KG1 (cell line): ENCODE measurements around the gene CLCN6.
A peak's percentile ranks its signal among the peaks of the same experiment; 100 is the strongest.

ENCODE experiments used
- DNase-seq: peaks from one replicate; lab custom pipeline; 2025; lab: John Stamatoyannopoulos, UW

CLCN6 gene, protein sequence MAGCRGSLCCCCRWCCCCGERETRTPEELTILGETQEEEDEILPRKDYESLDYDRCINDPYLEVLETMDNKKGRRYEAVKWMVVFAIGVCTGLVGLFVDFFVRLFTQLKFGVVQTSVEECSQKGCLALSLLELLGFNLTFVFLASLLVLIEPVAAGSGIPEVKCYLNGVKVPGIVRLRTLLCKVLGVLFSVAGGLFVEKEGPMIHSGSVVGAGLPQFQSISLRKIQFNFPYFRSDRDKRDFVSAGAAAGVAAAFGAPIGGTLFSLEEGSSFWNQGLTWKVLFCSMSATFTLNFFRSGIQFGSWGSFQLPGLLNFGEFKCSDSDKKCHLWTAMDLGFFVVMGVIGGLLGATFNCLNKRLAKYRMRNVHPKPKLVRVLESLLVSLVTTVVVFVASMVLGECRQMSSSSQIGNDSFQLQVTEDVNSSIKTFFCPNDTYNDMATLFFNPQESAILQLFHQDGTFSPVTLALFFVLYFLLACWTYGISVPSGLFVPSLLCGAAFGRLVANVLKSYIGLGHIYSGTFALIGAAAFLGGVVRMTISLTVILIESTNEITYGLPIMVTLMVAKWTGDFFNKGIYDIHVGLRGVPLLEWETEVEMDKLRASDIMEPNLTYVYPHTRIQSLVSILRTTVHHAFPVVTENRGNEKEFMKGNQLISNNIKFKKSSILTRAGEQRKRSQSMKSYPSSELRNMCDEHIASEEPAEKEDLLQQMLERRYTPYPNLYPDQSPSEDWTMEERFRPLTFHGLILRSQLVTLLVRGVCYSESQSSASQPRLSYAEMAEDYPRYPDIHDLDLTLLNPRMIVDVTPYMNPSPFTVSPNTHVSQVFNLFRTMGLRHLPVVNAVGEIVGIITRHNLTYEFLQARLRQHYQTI

DNA sequence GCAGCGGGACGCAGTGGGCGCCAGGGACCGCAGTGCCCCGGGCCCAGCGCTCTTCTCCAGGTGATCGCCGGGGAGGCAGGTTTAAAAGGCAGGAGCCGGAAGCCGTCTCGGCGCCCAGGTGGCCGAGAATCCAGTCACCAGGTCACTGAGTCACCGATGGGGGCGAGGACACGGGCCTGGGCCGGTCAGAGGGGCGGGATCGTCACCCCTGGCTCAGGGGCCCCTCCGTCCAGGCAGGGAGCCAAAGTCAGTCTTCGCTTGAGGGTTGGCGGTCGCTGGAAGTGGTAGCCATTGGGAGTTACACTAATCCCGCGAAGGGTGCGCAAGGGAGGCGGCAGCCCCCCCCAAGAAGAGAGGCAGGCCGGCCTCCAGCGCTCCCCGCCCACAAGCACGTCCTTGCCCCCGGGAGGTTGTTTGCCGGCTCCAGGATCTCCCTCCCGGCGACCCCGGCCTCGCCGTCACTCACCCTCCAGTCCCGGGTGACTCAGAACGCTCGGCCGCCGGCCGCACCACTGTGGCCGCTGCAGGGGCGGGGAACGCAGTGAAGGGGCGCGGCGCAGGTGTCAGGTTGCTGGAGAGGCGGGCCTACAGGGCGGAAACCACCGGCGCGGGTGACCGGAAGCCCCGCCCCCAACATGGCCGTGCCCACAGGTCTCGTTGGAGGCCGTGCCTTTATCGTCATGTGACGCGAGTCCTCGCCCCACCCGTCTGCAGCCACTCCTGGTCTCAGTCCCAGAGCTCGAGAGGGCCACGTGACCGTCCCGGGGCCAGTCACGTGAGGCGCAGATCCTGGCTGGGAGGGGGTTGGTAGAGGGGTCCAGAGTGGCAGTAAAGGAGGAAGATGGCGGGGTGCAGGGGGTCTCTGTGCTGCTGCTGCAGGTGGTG, at the start of gene CLCN6, which contains the start of gene MTHFR:
Gene CLCN6, plus strand, starts transcription at position 770 of the 885 bp plus-strand sequence. Its CDS starts 72 bp downstream, at position 842.
Gene MTHFR, minus strand, starts transcription at position 543 of the 885 bp plus-strand sequence. CDS start 2,848 bp downstream, outside the sequence.
- peak; percentile 96 for DNase-seq

GRCh38 chr1:11757047-11757446, 48.9 kb upstream of the CLCN6 start:
- no peak for DNase-seq

DNA sequence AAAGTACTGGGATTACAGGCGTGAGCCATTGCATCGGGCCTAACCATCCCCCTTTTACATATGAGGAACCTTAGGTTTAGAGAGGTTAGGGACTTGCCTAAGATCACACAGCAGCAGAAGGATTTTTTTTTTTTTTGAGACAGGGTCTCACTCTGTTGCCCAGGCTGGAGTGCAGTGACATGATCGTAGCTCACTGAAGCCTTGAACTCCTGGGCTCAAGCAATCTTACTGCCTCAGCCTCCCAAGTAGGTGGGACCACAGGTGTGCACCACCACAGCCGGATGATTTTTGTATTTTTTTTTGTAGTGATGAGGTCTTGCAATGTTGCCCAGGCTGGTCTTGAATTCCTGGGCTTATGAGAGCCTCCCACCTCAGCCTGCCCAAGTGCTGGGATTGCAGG, 46.2 kb upstream of the CLCN6 start:
- no peak for DNase-seq

DNA sequence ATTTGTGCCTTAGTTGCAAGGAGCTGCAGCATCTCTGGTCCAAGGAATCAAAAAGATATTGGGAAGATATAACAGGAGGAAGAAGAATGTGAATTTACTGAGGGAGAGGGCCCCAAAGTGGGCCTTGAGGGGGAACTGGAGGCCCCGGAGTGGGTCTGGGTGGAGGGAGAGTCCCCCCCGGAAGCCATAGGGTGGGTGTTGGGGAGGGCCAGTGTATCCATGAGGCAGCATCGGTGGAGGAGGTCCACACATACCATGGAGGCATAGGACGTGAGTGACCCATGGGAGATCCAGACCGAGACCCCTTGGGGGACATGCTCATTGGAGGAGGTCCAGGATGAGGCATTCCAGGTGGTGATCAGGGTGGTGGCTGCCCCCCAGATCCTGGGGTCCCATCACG, 44.7 kb upstream of the CLCN6 start:
- DNase-seq = no peak

DNA sequence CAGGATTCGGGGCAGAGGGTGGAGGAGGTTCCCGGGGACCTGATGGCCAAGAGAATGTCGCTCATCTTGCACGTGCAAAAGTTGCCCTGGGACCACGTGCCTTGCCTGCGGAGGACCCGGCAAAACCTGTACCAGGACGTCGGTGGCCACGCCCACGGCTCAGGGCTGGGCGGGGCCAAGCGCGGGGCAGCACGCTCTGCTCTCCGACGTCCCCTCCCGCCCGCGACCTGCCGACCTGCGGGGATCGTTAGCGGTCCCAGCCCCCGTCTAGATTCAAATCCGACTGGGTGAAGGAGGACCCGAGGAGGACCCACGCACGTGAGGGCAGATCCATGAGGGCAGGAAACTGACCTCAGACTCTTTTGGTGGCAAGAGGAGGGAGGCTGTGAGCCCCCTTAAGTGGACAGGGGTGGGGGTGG, 44.0 kb upstream of the CLCN6 start, which contains the start of gene C1orf167:
Gene C1orf167, plus strand, starts transcription at position 206 of the 419 bp plus-strand sequence. CDS start 2,208 bp downstream, outside the sequence.
- no peak for DNase-seq

DNA sequence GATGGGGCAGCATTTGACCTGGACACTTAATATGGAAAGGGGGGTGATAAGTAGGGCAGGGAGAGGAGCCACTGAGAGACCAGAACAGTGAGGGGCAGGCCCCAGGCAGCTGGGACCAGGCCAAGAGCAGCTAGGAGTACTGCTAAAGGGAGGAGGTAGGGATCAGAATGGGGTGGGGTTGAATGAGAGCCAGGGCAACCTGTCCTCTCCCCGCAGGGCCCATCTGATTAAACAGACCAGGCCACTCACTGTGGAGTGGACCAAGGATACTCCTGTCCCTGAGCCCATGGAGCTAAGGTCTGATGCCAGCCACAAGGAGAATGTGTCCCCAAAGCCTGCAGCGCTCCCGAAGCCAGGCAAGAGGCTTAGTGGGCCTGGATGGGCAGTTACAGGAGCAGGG, 41.9 kb upstream of the CLCN6 start:
- DNase-seq = no peak

DNA sequence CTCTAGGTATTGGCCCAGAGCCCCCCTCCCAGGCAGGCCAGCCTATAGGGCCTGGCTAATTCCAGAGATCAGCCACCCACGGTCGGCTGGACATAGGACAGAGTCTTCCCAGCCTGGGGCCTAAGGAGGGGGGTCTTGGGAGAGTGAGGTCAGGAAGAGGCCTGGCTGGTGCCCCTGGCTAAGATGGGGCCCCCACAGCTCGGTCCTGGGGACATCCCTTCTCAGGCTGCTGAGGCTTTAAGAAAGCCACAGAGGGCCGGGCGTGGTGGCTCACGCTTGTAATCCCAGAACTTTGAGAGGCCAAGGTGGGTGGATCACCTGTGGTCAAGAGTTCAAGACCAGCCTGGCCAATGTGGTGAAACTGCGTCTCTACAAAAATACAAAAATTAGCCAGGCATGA, 41.5 kb upstream of the CLCN6 start:
- DNase-seq = no peak

DNA sequence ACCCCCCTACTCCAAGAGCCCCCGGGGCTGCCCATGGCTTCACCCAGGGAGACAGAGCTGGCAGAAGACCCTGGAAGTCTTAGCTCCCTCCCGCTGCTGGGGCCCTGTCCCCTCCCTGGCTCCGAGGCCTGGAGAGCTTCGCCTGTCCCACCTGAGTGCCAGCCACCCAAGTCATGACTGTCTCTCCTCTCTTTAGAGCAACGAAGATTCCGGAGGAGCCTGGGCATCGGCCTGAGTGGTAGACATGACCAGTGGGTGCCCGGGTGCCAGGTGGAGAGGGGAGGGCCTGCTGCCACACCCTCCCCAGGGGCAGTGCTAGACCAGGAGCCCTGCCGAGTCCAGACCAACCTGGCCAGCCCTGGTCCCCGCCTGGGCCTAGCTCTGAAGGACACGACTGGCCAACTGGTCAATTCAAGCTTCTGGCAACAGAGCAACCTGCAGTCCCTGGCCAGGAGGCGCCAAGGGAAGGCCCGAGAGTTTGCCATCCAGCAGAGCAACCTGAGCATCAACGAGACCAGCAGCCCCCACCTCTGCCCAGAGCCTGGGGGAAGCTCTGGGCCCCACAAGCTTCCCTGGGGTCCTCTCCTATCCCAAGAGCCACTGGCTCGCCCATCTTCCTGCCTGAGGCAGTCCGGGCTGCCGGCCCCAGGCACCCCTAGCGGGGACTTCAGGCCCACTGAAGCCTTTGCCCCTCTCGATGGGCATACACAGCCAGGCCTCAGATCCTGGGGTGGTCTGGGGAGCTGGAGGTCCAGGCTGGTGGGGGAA, 40.1 kb upstream of the CLCN6 start:
- no peak for DNase-seq

DNA sequence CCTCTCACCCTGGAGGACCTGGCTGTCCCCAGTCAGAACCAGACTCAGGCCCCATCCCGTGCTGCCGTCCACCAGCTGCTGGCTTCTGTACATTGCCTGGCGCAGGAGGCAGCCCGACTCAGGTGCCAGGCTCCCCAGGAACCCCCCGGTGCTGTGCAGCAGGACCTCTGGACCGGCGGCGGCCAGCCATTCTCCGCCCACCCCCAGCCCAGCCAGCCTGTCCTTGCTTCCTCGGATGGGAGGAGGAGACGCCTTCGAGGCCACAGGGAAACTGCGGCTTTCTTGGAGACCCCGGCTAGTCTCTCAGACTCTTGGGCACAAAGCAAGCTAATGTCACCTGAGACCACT, 39.6 kb upstream of the CLCN6 start:
- DNase-seq = no peak

DNA sequence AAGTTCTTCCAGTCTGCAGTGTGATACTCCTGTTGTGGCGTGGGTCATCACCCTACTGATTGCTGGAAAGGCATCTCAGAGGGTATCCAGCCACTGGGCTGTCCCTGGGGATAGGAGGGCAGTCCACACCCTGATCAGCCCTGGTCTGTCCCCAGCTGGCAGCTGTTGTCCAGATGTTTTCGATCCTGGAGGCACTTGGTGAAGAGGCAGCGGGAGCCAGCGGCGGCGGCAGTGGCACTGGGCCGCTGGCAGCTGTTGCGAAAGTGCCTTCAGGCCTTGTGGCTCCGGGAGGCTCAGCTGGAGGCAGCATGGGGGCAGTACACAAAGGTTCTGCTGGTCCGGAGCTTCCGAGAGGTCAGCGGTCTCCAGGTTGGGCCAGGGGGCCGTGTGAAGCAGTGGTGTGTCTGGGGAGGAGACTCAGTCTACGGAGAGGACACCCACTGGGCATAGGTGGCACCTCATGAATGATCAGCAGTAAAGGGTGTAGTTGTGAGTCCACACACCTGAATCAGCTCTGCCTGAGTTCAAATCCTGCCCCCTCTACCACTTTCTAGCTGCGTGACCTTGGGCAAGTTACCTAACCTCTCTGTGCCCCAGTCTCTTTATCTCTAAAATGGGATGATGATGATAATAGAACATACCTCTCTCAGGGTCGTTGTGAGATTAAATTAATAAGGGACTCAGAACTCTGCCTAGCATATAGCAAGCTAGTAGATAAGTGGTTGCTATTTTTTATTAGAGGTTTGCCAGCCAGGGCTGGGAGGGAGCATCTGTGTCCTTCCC, 37.9 kb upstream of the CLCN6 start:
- no peak for DNase-seq

- no peak for DNase-seq
Measured at GRCh38 chr1:11768821-11769220, 37.2 kb upstream of the CLCN6 start.

GRCh38 chr1:11769274-11769673, 36.7 kb upstream of the CLCN6 start:
- DNase-seq = no peak

- DNase-seq = no peak
Measured at GRCh38 chr1:11770011-11770410, 36.0 kb upstream of the CLCN6 start.

- DNase-seq = no peak
Measured at GRCh38 chr1:11771481-11772043, 34.4 kb upstream of the CLCN6 start.

DNA sequence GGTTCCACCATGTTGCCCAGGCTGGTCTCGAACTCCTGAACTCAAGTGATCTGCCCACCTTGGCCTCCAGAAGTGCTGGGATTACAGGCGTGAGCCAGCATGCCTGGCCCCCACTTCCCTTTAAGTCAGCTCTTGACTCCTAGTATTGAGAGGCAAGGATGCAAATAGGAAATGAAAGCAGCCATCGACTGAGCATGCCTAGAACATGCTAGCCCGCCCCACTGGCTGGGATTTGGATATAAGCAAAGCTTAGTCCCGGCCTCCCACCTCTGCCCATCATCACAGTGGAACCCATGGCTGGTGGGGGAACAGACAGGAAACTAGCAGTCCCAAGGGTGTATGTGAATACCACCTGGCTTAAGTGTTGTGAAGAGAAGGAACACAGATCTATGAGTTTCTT, 33.5 kb upstream of the CLCN6 start:
- DNase-seq = no peak

GRCh38 chr1:11774753-11775152, 31.2 kb upstream of the CLCN6 start:
- no peak for DNase-seq

- no peak for DNase-seq
Measured at GRCh38 chr1:11777658-11778322, 28.2 kb upstream of the CLCN6 start.

DNA sequence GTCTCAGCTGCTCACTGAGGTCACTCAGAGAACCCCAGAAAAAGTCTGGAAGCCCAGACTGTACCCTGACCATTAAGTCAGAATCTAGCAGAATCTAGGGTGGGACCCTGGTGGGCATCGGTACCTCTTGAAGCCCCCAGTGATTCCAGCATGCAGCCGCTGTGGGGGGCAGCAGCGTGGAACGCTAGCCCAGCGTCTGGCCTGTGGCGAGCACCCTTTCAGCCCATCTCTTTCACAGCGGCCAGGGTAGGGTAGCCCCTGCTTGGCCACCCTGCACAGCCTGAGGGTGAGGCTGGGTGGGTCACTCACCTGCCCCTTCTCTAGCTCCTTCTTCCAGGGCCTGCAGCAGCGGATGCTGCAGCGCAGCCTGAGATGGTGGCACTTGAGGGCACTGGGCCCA, 27.7 kb upstream of the CLCN6 start:
- DNase-seq = no peak

DNA sequence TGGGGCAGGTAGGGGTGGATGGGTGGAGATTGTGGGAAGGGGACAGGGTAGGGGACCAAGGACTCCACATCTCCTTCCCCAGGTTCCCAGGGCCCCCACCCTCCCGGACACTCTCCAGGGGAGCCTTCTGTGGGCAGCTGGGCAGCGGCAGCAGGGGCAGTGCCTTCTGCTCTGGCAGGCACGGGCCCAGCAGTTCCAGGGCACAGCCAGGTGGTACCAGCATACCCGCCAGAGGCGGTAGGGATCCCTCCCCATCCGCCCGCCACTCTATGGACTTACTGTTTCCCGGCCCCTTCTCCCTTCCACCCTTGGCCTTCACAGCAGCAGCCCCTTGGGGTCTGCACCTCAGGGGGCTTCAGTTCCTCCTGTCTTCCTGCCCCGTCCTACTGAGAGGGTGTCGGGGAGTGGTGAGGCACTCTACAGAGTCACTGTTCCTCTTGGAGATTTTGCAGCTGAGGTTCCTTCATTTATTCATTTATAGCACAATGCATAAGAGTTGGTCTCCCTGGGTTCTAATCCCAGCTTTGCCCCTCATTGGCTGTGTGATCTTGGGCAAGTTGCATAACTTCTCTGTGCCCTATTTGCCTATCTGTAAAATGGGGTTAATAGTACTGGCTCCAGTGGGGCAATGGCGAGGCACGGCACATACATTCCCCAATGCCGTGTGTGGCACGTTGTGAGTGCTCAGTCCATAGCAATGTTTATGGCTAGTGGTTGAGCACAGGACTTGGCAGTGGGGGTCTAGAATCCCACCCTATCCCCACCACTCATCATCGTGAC, 27.0 kb upstream of the CLCN6 start:
- DNase-seq = no peak
